Natural killer cell treated with Interleukin-12 subunit alpha and Interleukin-12 subunit beta and Interleukin-15 and Interleukin-18, amount 100 ng/mL, for 72 hours (primary cell): ENCODE results near the gene EMX1. TPM values are rescaled to one million over a fixed set of nuclear protein-coding genes. Genes with fewer than 3 reads are reported as not detected.
A peak's percentile ranks its signal among the peaks of the same experiment; 100 is the strongest.

ENCODE experiments used
- ATAC-seq, 2 donors: fragments of 150-1000 bp; cut with Tn5 transposase in 1 of 2; sonication (Bioruptor Pico), chemical (Tn5 transposase) in 1 of 2; 2 replicates each; pipeline ENCODE4 v1.10.0; 2021
- DNase-seq: peaks from one replicate; pipeline ENCODE4 v3.0.0; 2022; ENCODE audit warnings: low spot score
- H3K27ac Mint-ChIP-seq, 2 donors: 1 replicate in 1 of 2; 2 replicates in 1 of 2; pipeline ENCODE4 v1.8.0; 2022; ENCODE audit warnings: mixed read lengths in 2 of 2, mild to moderate bottlenecking in 1 of 2, moderate library complexity in 1 of 2
- H3K27me3 Mint-ChIP-seq, 2 donors: 1 replicate in 1 of 2; 2 replicates in 1 of 2; pipeline ENCODE4 v1.8.0; 2022; ENCODE audit warnings: mixed read lengths in 2 of 2
- H3K36me3 Mint-ChIP-seq: one replicate; pipeline ENCODE4 v1.8.0; 2022; ENCODE audit warnings: mixed read lengths
- H3K4me1 Mint-ChIP-seq, 2 donors: 1 replicate in 1 of 2; 2 replicates in 1 of 2; pipeline ENCODE4 v1.8.0; 2022; ENCODE audit warnings: low read depth in 2 of 2, mixed read lengths in 2 of 2, mild to moderate bottlenecking in 1 of 2
- H3K4me3 Mint-ChIP-seq: one replicate; pipeline ENCODE4 v1.8.0; 2022; ENCODE audit warnings: mixed read lengths
- H3K9me3 Mint-ChIP-seq: 2 replicates; pipeline ENCODE4 v1.8.0; 2022; ENCODE audit warnings: mixed read lengths
- total RNA-seq, 2 donors: library from RNA; stranded (reverse); gene quantifications; one replicate each; pipeline ENCODE4 v1.2.3, GENCODE V29; 2022

EMX1 gene
- total RNA-seq, 2 donors from 2014 or later: not detected

GRCh38 chr2:72924353-72925240 lies 7.3 kb downstream of the EMX1 start:
- peak; percentile 60 for DNase-seq
- H3K27ac Mint-ChIP-seq: no peak overlapping the region
- no peak overlapping the region for H3K4me3 Mint-ChIP-seq
- ATAC-seq: peak in 1 of 2 donors; percentile 37
- H3K27me3 Mint-ChIP-seq: peaks cover 28 to 30% of the 10 kb centered on the region in 2 donors
- no peaks in the 10 kb centered on the region for H3K9me3 Mint-ChIP-seq
- no peaks in the 10 kb centered on the region for H3K36me3 Mint-ChIP-seq
- peaks cover 0 to 4% of the 10 kb centered on the region in 2 donors for H3K4me1 Mint-ChIP-seq

GRCh38 chr2:72925328-72925943 lies 8.1 kb downstream of the EMX1 start:
- Mint-ChIP-seq H3K4me1 (peaks cover 0 to 4% of the 10 kb centered on the region in 2 donors), H3K9me3 (no peaks in the 10 kb centered on the region), H3K27ac (no peak overlapping the region), H3K27me3 (peaks cover 27 to 28% of the 10 kb centered on the region in 2 donors), H3K4me3 (no peak overlapping the region), H3K36me3 (no peaks in the 10 kb centered on the region)
- ATAC-seq: no peak
- DNase-seq: peak; percentile 15

- DNase-seq (no peak), ATAC-seq (no peak)
- Mint-ChIP-seq H3K4me3 (no peak overlapping the region), H3K4me1 (peaks cover 0 to 4% of the 10 kb centered on the region in 2 donors), H3K27me3 (peaks cover 26 to 27% of the 10 kb centered on the region in 2 donors), H3K9me3 (no peaks in the 10 kb centered on the region), H3K36me3 (no peaks in the 10 kb centered on the region), H3K27ac (no peak overlapping the region)
Observed at GRCh38 chr2:72926368-72926767, 9.0 kb downstream of the EMX1 start.

GRCh38 chr2:72926811-72927465 lies 9.6 kb downstream of the EMX1 start:
- Mint-ChIP-seq H3K9me3 (no peaks in the 10 kb centered on the region), H3K36me3 (no peaks in the 10 kb centered on the region), H3K27me3 (peaks cover 20 to 21% of the 10 kb centered on the region in 2 donors), H3K4me1 (peaks cover 0 to 4% of the 10 kb centered on the region in 2 donors), H3K27ac (no peak overlapping the region), H3K4me3 (no peak overlapping the region)
- ATAC-seq: no peak
- DNase-seq: no peak

- Mint-ChIP-seq H3K4me3 (no peak overlapping the region), H3K36me3 (no peaks in the 10 kb centered on the region), H3K4me1 (peaks cover 0 to 4% of the 10 kb centered on the region in 2 donors), H3K9me3 (no peaks in the 10 kb centered on the region), H3K27me3 (peaks cover 11 to 12% of the 10 kb centered on the region in 2 donors), H3K27ac (no peak overlapping the region)
- ATAC-seq (no peak), DNase-seq (peak; percentile 15)
Observed at GRCh38 chr2:72927619-72928550, 10.6 kb downstream of the EMX1 start.

GRCh38 chr2:72929010-72929409 lies 11.7 kb downstream of the EMX1 start:
- Mint-ChIP-seq H3K27ac (no peak overlapping the region), H3K4me3 (no peak overlapping the region), H3K9me3 (no peaks in the 10 kb centered on the region), H3K27me3 (peaks cover 0 to 3% of the 10 kb centered on the region in 2 donors), H3K4me1 (peaks cover 0 to under 1% of the 10 kb centered on the region in 2 donors), H3K36me3 (no peaks in the 10 kb centered on the region)
- DNase-seq (peak; percentile 8), ATAC-seq (no peak)

GRCh38 chr2:72931280-72931910 lies 14.1 kb downstream of the EMX1 start:
- H3K9me3 Mint-ChIP-seq: no peaks in the 10 kb centered on the region
- no peak overlapping the region for H3K27ac Mint-ChIP-seq

GRCh38 chr2:72932045-72932740 lies 14.9 kb downstream of the EMX1 start:
- H3K27ac Mint-ChIP-seq: no peak overlapping the region
- ATAC-seq: peak; percentile 4 to 37
- H3K27me3 Mint-ChIP-seq: peaks cover 0 to 4% of the 10 kb centered on the region in 2 donors
- H3K4me3 Mint-ChIP-seq: no peak overlapping the region
- peak; percentile 28 for DNase-seq
- H3K9me3 Mint-ChIP-seq: no peaks in the 10 kb centered on the region
- no peaks in the 10 kb centered on the region for H3K36me3 Mint-ChIP-seq
- peaks cover 9 to 16% of the 10 kb centered on the region in 2 donors for H3K4me1 Mint-ChIP-seq

More at GRCh38 chr2:72931280-72931910, 14.1 kb downstream of the EMX1 start:
- no peaks in the 10 kb centered on the region for H3K36me3 Mint-ChIP-seq
- ATAC-seq: no peak
- no peak overlapping the region for H3K4me3 Mint-ChIP-seq
- peaks cover 9 to 16% of the 10 kb centered on the region in 2 donors for H3K4me1 Mint-ChIP-seq
- H3K27me3 Mint-ChIP-seq: peaks cover 0 to 4% of the 10 kb centered on the region in 2 donors
- peak; percentile 54 for DNase-seq

- H3K36me3 Mint-ChIP-seq: no peaks in the 10 kb centered on the region
- ATAC-seq (no peak), DNase-seq (peak; percentile 40)
- H3K9me3 Mint-ChIP-seq: no peaks in the 10 kb centered on the region
- peaks cover 0 to 4% of the 10 kb centered on the region in 2 donors for H3K27me3 Mint-ChIP-seq
- no peak overlapping the region for H3K27ac Mint-ChIP-seq
- H3K4me1 Mint-ChIP-seq: peaks cover 9 to 16% of the 10 kb centered on the region in 2 donors
- H3K4me3 Mint-ChIP-seq: no peak overlapping the region
Observed at GRCh38 chr2:72932805-72933204, 15.5 kb downstream of the EMX1 start.

- peaks cover 9 to 16% of the 10 kb centered on the region in 2 donors for H3K4me1 Mint-ChIP-seq
- no peaks in the 10 kb centered on the region for H3K9me3 Mint-ChIP-seq
- H3K27ac Mint-ChIP-seq: no peak overlapping the region
- DNase-seq: peak; percentile 15
- H3K4me3 Mint-ChIP-seq: no peak overlapping the region
- ATAC-seq: no peak
- H3K36me3 Mint-ChIP-seq: no peaks in the 10 kb centered on the region
- peaks cover 0 to 4% of the 10 kb centered on the region in 2 donors for H3K27me3 Mint-ChIP-seq
Observed at GRCh38 chr2:72933207-72933606, 15.9 kb downstream of the EMX1 start.

- peaks cover 9 to 16% of the 10 kb centered on the region in 2 donors for H3K4me1 Mint-ChIP-seq
- H3K27ac Mint-ChIP-seq: no peak overlapping the region
- no peak overlapping the region for H3K4me3 Mint-ChIP-seq
- no peaks in the 10 kb centered on the region for H3K9me3 Mint-ChIP-seq
- DNase-seq: peak; percentile 53
- H3K36me3 Mint-ChIP-seq: no peaks in the 10 kb centered on the region
- H3K27me3 Mint-ChIP-seq: peaks cover 0 to 4% of the 10 kb centered on the region in 2 donors
- ATAC-seq: no peak
Observed at GRCh38 chr2:72933646-72934151, 16.4 kb downstream of the EMX1 start.
